Vagina (tissue), 2 donors: Measurements from ENCODE around the gene SLC9A7. TPM values are rescaled to one million over a fixed set of nuclear protein-coding genes. Genes with fewer than 3 reads are reported as not detected.

Source experiments
- DNase-seq, 2 donors: peaks; one replicate each; pipeline ENCODE4 v3.0.0-alpha.2; 2017; ENCODE audit errors: extremely low spot score in 2 of 2
- H3K27ac ChIP-seq: fragments of 200-600 bp; sonication (generic); one replicate; pipeline ENCODE4 v1.5.1; 2019
- H3K27me3 ChIP-seq: fragments of 200-600 bp; sonication (generic); one replicate; pipeline ENCODE4 v1.5.1; 2019
- H3K36me3 ChIP-seq, 2 donors: fragments of 200-600 bp; sonication (generic); one replicate each; pipeline ENCODE4 v1.5.1; 2017 to 2019
- H3K4me1 ChIP-seq: fragments of 200-600 bp; sonication (generic); one replicate; pipeline ENCODE4 v1.5.1; 2019
- H3K4me3 ChIP-seq, 2 donors: fragments of 200-600 bp; sonication (generic); 1 replicate in 1 of 2; 2 replicates in 1 of 2; pipeline ENCODE4 v1.5.1; 2016 to 2019
- H3K9me3 ChIP-seq: fragments of 200-600 bp; sonication (generic); one replicate; pipeline ENCODE4 v1.5.1; 2019
- CTCF ChIP-seq, 3 experiments: fragments of 450-650 bp in 2 of 3; fragments of 200-600 bp in 1 of 3; sonication (generic) in 1 of 3; IDR thresholded peaks; one replicate each; pipeline ENCODE4 v1.5.1; 2017 to 2019; ENCODE audit warnings: antibody characterized with exemption in 3 of 3, mild to moderate bottlenecking in 2 of 3, moderate library complexity in 2 of 3
- POLR2A ChIP-seq, 2 donors: fragments of 450-650 bp; IDR thresholded peaks; one replicate each; pipeline ENCODE4 v1.6.1; 2017; ENCODE audit warnings: antibody characterized with exemption in 2 of 2, mild to moderate bottlenecking in 2 of 2, moderate library complexity in 2 of 2
- POLR2AphosphoS5 ChIP-seq, 2 donors: sonication (generic); formaldehyde crosslinking; IDR thresholded peaks; one replicate each; pipeline ENCODE4 v1.9.0; 2017; ENCODE audit warnings: antibody characterized with exemption in 2 of 2, mild to moderate bottlenecking in 2 of 2, low read depth in 1 of 2; ENCODE audit not compliant: insufficient read depth in 1 of 2
- intact Hi-C: fragments of 100-400 bp; cut with DNase I; formaldehyde crosslinking; loops from one replicate; pipeline ENCODE4 v1.15.1; 2023
- total RNA-seq: library from RNA; depleted of rRNA; stranded (reverse); fragments of >200 nt; gene quantifications from one replicate; pipeline ENCODE4 v1.2.3, GENCODE V29; 2016

Gene SLC9A7
- total RNA-seq, 1 donor from 2014 or later, result 4.2 TPM

DNA sequence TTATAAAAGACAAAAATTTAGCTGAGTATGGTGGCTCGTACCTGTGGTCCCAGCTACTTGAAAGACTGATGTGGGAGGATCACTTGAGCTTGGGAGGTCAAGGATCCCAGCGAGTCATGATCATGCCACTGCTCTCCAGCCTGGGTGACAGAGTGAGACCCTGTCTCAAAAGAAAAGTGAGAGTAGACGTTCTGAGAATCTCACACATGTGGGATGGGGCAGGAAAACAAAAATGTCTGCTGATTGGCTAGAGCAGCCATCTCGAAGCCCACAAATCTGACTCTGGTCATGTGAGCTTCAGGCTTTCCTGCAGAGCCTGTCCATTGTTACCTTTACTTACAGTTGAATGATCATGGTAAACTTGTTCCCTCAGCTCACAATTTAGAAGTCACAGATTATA, 23.1 kb upstream of the SLC9A7 start:
- intact Hi-C loops, result no loop called here
- no peaks in the 10 kb centered on the region for H3K27me3 ChIP-seq
- no peak overlapping the region for H3K27ac ChIP-seq
- TF ChIP-seq CTCF (IDR thresholded peaks at IDR 0.05), result no peak
- no peak for TF ChIP-seq POLR2AphosphoS5 (IDR thresholded peaks at IDR 0.05; ENCODE audit: insufficient read depth in 1 of 2, low read depth in 1 of 2)
- no peak for TF ChIP-seq POLR2A (IDR thresholded peaks at IDR 0.05)
- no peaks in the 10 kb centered on the region for H3K4me1 ChIP-seq
- H3K9me3 ChIP-seq, result no peaks in the 10 kb centered on the region
- H3K4me3 ChIP-seq, result no peak overlapping the region
- no peak for DNase-seq
- H3K36me3 ChIP-seq, result no peaks in the 10 kb centered on the region

DNA sequence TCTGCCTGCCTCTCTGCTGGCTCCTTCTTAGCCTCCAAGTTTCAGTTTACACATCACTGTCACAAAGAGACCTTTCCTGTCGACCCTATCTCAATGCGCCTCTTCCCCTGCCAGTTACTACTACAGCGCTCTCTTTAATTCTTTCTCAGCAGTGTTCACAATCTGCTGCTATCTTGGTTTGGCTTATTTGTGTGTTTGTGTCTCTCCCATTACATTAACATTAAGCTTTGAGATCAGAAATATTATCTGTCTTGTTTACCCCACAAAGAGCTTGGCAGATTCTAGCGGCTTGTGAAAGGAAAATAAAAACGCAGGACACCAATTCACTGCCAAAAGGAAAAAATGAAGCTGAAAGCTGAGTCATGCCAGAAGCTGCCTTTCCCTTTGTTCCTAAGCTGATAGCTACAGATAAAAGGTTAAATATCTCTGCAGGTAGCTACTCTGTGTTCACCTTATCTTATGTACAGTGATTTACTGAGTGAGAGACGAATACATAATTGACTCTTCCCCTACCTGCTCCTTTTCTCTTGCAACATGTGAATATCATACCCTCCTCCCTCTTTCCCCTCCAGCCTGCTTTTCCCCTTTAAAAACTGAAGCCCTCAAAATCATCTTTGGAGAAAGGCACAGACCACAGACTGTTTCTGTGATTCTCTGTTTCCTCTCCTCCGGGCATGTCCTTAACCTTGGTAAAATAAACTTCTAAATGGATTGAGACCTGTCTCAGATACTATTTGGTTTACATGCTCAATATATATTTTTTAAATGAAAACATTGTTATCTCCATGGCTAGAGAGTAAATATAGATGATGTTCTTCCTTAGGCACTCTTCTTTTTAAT, 19.3 kb upstream of the SLC9A7 start:
- no peak overlapping the region for H3K27ac ChIP-seq
- peak in 1 of 2 donors; percentile 10 for DNase-seq
- no peaks in the 10 kb centered on the region for H3K9me3 ChIP-seq
- no peaks in the 10 kb centered on the region for H3K36me3 ChIP-seq
- no peak overlapping the region for H3K4me3 ChIP-seq
- TF ChIP-seq POLR2A (IDR thresholded peaks at IDR 0.05) (no peak), CTCF (IDR thresholded peaks at IDR 0.05) (no peak)
- no peaks in the 10 kb centered on the region for H3K27me3 ChIP-seq
- intact Hi-C loops, result no loop called here
- no peaks in the 10 kb centered on the region for H3K4me1 ChIP-seq

DNA sequence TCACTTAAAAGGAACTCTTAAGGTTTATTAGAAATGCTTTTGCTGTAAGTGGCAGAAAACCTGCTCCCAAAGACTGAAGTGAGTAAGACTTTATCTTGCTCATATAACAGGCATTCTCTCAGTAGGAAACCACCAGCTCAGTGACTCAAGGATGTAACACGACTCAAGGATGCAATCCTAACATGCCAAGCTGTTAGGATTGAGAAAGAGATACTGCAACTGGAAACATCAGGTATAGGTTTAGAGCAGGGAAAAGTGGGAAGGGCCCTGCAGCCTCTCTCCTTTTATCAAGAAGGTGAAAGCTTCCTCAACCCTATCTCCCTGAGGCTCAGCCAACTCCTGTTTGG, 11.9 kb upstream of the SLC9A7 start:
- Histone ChIP-seq H3K27ac (no peak overlapping the region), H3K9me3 (no peaks in the 10 kb centered on the region), H3K27me3 (no peaks in the 10 kb centered on the region), H3K4me1 (no peaks in the 10 kb centered on the region), H3K4me3 (no peak overlapping the region), H3K36me3 (no peaks in the 10 kb centered on the region)
- no peak for DNase-seq
- TF ChIP-seq CTCF (IDR thresholded peaks at IDR 0.05), result no peak
- TF ChIP-seq POLR2A (IDR thresholded peaks at IDR 0.05), result no peak
- TF ChIP-seq POLR2AphosphoS5 (IDR thresholded peaks at IDR 0.05; ENCODE audit: insufficient read depth in 1 of 2, low read depth in 1 of 2), result no peak
- intact Hi-C loops, result no loop called here

- no peaks in the 10 kb centered on the region for H3K9me3 ChIP-seq
- no peak overlapping the region for H3K27ac ChIP-seq
- peak in 1 of 2 donors; percentile 22 for DNase-seq
- intact Hi-C loops, result no loop called here
- no peak overlapping the region for H3K4me3 ChIP-seq
- TF ChIP-seq POLR2AphosphoS5 (IDR thresholded peaks at IDR 0.05; ENCODE audit: insufficient read depth in 1 of 2, low read depth in 1 of 2) (no peak), CTCF (IDR thresholded peaks at IDR 0.05) (no peak), POLR2A (IDR thresholded peaks at IDR 0.05) (no peak)
- H3K27me3 ChIP-seq, result no peaks in the 10 kb centered on the region
- no peaks in the 10 kb centered on the region for H3K36me3 ChIP-seq
- H3K4me1 ChIP-seq, result no peaks in the 10 kb centered on the region
Measured at GRCh38 chrX:46770000-46770816, 11.3 kb upstream of the SLC9A7 start.

GRCh38 chrX:46762963-46763362, 4.0 kb upstream of the SLC9A7 start:
- intact Hi-C loops, result no loop called here
- Histone ChIP-seq H3K9me3 (no peaks in the 10 kb centered on the region), H3K4me3 (no peak overlapping the region), H3K36me3 (no peaks in the 10 kb centered on the region), H3K27me3 (no peaks in the 10 kb centered on the region), H3K27ac (no peak overlapping the region), H3K4me1 (no peaks in the 10 kb centered on the region)
- no peak for DNase-seq
- TF ChIP-seq POLR2AphosphoS5 (IDR thresholded peaks at IDR 0.05; ENCODE audit: insufficient read depth in 1 of 2, low read depth in 1 of 2), result no peak
- no peak for TF ChIP-seq POLR2A (IDR thresholded peaks at IDR 0.05)
